GM18498 (cell line): ENCODE data around the gene ELOVL5.
"Not testable (repeated sequence)": the region's sequence is repeated elsewhere in the genome, so short reads cannot be mapped to it uniquely, and the experiment has no call there.

Source experiments
- ATAC-seq: cut with Tn5 transposase; IDR thresholded peaks from one replicate; pipeline ENCODE4 v1.9.1; 2021; ENCODE audit warnings: mild to moderate bottlenecking, moderate library complexity; ENCODE audit not compliant: unreplicated experiment

The ELOVL5 gene, protein sequence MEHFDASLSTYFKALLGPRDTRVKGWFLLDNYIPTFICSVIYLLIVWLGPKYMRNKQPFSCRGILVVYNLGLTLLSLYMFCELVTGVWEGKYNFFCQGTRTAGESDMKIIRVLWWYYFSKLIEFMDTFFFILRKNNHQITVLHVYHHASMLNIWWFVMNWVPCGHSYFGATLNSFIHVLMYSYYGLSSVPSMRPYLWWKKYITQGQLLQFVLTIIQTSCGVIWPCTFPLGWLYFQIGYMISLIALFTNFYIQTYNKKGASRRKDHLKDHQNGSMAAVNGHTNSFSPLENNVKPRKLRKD

DNA sequence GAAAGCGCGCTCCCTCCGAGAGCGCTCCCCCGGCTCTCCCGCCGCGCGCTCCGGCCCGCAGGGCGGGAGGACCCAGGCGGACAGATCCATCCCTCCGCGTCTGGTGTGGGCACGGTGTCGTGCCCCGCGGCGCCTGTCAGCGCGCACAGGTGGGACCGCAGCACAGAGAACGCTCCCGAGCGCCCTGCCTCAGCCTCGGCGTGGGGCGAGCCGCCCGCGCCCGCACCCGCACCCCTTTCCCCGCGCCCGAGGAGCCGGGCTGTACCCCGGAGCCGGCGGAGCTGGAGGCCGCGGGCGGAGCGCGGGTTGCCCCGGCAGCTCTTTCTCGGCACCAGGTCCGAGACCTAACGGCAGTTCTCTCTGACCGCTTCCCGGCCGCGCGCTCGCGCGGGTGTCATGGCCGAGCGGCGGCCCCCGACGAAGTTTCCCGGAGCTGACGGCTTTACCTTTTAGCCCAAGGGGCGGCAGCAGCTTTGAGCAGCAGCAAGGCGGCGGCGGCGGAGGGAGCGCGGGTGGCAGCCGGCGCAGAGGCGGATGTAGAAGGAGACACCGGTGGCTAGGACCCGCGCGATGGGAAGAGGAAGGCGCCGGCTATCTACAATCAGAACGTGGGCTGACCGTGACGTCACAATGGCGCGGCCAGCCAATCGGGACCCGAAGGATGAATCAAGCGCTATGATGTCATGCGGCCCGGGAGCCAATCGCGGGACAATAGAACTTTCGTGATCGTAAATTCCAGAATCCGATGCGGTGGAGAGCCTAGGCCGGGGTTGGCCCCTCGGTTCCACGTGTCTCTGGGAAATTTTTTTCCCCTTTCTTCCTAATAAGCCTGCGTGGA is at the start of gene ELOVL5:
Gene ELOVL5 (minus strand): TSS at position 580 of the 838 bp plus-strand sequence. CDS start 53,251 bp downstream, outside the sequence.
- ATAC-seq, result peak; percentile 83

DNA sequence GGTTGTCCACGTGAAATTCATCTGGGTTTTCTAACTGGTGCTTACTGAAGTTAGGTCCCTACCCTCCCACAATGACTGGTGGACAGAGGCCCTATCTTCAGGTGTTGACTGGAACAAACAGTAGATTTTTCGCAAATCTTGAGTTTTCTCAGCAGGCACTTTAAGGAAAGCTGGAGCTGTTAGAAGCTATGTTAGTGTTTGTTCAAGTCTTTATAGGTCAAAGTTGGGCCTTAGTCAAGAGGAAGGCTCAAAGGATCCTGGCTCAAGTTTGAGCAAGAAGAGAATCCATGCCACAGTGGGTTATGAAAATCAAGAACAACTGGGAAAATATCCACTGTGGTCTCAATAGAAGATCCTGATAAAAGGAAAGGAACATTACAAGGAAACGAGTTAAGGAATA is 48.5 kb upstream of the ELOVL5 start:
- no peak for ATAC-seq

DNA sequence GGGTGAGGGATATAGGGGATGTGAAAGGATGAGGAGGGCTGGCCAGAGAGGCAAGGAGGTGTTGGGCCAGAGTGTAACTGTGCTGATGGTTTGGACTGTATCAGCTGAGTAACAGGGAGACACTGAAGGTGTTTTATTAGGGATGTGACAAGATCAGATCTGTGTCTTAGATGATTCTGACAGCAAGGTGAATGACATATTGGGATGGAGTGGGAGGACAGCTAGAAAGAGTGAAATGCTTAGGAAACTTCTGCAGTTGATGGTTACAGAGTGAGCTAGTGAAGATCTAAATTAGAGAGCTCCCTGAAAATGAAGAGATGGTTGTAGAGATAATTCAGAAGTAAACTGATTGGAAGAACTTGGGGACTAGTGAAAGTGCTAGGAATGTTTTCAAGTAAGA is 47.2 kb upstream of the ELOVL5 start:
- ATAC-seq, result no peak

DNA sequence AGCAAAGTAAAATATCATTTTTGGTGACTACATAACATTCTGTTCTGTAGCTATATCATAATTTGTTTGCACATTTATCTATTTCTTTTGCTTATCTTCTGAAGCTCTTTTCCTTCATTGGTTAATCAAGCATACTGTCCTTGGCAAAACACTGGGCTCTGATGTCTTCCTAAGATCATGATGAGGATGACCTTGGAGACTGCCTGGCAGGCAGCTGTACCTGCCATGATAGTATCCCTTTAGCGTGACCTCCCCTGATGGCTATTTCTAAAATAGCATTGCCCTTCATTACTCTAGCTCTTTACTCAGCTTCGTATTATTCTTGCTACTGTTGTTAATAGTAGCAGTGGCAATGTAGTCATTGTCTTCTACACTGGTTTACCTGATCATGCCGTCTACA is 46.0 kb upstream of the ELOVL5 start:
- ATAC-seq, result no peak

DNA sequence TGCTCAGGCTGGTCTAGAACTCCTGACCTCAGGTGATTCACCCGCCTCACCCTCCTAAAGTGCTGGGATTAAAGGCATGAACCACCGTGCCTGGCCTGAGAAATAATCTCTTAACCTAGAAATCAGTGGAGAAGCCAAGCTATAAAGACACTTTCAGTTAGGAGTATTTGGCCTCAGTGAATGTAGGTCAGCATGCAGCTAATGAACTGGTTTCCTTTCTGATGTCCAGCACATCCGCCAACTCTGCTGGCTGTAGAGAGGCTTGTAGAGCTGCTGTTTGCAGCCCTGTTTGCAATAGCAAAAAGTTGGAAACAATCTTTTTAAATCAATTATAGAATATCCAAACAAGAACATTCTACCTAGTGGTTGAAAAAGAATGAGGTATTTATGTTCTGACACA is 42.4 kb upstream of the ELOVL5 start:
- ATAC-seq, result no peak

DNA sequence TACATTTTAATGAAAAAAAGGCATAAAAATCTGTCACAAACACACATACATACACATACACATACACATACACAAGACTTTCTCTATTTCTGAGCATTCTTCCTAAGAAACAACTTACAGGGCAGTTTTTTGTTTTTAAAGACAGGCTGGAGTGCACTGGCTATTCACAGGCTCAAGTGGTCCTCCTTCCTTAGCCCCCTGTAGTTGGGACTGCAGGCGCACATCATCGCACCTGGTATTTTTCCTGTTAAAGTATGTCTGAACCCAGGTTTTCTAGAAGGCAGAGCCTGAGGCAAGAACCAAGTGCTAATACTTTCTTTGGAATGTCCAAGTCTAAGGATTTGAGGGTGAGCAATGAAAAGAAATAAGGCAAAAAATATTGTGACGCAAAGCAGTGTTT is 41.3 kb upstream of the ELOVL5 start:
- ATAC-seq, result no peak

DNA sequence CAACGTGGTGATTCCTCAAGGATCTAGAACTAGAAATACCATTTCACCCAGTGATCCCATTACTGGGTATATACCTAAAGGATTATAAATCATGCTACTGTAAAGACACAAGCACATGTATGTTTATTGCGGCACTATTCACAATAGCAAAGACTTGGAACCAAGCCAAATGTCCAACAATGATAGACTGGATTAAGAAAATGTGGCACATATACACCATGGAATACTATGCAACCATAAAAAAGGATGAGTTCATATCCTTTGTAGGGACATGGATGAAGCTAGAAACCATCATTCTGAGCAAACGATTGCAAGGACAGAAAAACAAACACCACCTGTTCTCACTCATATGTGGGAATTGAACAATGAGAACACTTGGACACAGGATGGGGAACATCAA is 39.9 kb upstream of the ELOVL5 start:
- not testable (repeated sequence) for ATAC-seq

DNA sequence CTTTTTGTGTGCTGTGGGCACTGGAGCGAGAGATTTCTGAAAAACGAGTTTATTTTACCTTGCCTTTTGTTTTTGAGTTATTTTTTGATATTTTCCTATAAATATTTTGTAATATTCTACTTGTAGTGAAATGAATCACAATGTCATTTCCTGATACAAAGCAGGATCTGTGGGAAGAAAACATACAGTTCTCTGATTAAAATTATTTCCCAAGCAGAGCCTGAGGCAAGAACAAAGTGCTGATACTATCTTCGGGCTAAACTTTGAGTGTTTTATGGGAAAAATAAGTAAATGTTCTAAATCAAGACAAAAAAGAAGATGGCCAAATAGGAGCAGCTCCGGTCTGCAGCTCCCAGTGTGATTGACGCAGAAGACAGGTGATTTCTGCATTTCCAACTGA is 33.7 kb upstream of the ELOVL5 start:
- no peak for ATAC-seq

DNA sequence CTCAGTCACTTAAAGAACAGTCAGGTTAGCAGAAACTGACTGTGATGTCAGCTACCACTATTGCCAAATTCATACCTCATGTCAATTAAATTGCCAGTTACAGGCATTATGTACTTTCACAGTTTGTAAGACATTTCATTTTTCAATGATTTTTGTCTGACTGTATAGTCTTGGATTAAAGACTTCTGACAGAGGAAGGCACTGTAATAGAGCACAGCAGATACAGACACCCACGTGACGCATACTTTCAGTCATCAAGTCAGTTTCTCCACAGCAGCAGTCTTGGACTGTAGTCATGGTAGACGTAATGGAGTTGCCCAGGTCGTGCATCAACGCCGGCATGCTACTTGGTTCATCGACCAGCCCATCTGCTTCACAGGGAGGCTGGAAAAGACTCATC is 29.5 kb upstream of the ELOVL5 start:
- ATAC-seq, result no peak

DNA sequence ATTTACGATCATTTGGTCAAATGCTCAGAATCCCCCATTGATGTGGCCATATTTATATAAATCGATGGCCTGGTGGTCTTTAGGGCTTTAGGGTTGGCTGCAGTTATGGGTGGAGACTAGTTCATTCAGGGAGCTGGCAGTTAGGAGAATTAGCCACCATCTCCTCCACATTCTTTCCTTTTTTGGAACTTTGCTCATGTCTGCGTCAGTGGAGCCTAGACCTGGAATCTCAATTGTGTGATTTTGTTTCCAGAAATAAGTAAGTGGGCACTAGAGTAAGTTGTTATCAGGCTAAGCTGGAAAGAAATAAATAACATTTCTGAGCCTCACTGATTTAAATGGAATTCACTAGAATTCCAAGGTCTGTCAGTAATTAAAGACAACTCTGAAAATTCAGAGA is 29.0 kb upstream of the ELOVL5 start:
- ATAC-seq, result no peak

DNA sequence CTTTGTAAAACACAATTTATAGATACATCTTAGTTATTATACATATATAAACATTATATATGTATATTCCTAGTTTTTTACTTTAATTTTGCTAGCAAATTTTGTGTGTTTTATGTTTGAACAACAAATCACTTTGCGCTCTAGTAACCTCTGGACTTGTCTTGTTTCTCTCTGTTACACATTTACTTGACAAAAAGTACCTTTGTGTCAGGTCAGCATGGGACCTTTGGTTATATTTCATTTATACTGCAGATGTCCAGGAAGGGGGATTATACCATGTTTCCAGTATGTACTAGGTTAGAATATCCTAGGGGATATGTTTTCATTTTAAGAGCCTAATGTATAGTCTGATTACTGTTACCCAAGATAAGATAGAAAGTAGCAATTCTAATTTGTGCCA is 28.5 kb upstream of the ELOVL5 start:
- no peak for ATAC-seq

DNA sequence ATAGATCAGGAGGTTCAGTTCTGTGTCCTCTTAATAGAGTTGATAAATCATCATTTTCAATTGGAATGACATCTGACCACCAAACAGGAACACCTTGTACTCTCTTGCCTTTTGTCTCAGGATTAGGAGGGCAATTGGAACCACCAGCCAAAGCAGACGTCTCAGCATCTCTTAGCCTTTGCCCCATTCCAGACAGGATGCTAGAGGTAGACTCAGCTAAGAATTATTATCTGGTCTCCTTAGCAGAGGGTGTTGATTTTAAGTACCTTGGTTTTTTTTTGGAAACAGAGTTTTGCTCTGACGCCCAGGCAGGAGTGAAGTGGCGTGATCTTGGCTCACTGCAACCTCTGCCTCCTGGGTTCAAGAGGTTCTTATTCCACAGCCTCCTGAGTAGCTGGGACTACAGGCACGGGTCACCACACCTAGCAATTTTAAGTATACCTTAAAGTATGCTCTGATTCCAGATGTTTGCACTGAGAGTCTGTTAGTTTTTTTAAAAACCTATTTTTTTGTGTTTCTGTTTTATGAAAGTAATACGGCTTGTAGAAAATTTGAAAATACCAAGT is 28.0 kb upstream of the ELOVL5 start:
- ATAC-seq, result no peak

DNA sequence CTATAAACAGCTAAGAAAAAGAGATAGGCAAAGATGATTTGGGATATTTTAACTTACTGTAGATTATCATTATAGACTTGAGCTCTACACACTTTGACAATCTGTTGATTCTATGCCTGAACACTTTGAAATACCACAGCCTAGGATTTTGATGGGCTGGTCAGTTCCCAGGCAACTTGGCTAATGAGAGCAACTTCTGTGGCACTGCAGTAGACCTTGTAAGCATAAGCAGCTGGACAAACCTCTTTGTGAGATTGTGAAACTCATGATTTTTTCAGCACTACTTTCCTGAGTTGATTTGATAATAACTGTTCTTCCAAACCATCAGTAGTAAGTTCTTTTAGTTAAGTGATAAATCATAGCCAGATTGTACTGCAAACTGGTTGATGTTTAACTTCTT is 27.1 kb upstream of the ELOVL5 start:
- no peak for ATAC-seq

DNA sequence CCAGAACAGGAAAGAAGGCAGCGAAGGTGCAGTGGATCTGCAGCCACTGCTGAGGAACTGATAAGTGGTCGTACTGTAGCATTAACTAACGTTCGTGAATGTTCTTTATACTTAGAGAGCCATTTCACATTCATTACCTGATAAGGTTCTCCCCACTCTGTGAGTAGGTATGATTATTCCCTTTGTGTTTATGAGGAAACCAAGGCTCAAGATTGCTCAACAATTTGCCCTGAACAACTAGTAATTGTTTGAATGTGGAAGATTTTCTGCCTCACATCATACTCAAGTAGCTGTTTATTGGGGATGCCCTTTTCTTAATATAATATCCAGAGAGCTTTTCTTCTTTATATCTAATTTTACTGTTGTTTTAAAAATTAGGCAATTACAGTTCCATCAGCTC is 24.9 kb upstream of the ELOVL5 start:
- no peak for ATAC-seq

DNA sequence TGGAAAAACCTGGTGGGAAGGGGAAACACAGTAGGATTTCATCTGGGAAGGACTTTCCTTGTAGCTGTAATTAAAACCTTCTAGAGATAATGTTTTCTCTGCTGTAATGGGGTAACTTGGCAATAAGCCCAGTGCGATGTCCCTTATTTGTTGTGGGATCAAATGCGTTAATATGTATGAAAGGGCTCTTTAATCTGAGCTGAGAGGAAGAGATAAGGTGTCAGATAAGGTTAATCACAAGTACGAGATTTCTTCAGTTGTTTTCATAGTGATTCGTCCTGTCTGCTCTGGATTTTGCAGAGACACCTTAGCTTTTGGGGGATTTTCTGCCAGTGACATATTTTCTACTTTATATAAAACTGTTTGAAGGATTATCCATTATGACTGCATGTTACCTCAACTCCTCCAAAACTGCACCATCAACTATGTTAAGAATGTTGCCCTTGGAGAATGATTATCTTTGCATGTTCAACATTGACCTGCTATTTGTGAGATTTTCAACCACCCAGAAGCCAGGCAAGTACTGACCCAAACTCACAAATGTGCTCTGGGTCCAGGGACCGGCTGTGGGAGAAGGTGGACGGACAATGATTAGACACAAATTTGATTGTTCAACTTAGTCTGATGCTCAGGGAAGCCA is 21.2 kb upstream of the ELOVL5 start:
- ATAC-seq, result no peak

DNA sequence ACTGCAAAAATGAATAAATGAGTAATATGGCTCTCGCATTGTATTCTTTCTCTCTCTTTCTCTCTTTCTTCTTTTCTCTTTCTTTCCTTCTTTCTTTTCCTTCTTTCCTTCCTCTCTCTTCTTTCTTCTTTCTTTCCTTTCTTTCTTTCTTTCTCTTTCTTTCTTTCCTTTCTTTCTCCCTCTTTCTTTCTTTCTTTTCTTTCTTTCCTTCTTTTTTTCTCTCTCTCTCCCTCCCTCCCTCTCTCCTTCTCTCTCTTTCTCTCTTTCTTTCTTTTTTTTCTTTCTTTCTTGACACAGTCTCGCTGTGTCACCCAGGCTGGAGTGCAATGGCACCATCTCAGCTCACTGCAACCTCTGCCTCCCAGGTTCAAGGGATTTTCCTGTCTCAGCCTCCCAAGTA is 20.3 kb upstream of the ELOVL5 start:
- no peak for ATAC-seq

DNA sequence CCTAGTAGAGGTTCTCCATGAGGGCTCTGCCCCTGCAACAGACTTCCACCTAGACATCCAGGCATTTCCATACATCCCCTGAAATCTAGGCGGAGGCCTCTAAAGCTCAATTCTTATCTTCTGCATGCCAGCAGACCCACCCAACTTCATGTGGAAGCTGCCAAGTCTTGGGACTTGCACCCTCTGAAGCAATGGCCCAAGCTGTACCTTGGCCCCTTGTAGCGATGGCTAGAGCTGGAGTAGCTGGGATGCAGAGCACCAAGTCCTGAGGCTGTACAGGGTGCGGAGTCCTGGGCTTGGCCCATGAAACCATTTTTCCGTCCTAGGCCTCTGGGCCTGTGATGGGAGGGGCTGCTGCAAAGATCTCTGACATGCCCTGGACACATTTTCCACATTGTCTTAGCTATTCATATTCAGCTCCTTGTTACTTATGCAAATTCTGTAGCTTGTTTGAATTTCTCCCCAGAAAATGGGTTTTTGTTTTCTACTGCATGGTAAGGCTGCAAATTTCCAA is 17.4 kb upstream of the ELOVL5 start:
- no peak for ATAC-seq

DNA sequence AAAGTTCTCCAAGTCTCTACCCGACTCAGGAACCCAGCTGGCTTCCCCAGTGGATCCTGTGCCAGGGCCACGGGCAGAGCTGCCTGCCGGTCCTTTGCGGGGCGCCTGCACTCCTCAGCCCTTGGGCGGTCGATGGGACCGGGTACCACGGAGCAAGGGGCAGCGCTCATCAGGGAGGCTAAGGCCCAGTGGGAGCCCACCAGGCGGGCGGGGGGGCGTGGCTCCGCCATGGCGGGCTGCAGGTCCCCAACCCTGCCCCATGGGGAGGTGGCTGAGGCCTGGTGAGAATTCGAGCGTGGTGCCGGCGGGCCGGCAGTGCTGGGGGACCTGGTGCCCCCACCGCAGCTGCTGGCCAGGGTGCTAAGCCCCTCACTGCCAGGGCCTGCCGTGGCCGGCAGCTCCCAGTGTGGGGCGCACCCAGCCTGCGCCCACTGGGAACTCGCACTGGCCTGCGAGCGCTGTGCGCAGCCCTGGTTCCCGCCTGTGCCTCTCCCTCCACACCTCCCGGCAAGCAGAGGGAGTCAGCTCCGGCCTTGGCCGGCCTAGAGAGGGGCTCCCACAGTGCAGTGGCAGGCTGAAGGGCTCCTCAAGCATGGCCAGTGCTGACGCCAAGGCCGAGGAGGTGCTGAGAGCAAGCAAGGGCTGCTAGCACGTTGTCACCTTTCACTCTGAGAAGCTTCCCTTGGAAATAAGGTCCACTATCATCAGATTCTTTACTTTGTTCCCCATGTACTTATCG is 14.8 kb upstream of the ELOVL5 start:
- no peak for ATAC-seq

DNA sequence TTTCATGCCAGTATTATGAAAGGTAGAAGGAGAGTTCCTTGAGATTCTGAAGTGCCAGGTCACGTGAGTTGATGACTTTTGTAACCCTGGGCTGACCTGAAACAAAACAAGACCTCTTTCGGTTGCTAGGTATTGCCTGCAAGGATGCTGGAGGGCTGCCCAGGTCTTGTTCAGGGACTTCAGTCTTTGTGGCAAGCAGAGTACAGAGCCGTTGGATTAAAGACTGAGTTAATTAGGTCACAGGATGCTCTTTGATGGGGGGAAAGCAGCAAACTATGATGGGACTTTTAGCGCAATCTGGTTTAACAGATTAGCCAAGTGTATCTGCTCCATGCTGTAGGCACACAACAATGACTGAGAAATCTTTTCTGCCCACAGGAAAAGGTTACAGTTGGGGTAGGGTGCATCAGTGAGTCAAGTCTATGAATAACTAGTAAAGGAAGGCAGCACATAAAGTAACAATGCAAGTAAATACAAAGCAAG is 12.8 kb upstream of the ELOVL5 start:
- ATAC-seq, result no peak

DNA sequence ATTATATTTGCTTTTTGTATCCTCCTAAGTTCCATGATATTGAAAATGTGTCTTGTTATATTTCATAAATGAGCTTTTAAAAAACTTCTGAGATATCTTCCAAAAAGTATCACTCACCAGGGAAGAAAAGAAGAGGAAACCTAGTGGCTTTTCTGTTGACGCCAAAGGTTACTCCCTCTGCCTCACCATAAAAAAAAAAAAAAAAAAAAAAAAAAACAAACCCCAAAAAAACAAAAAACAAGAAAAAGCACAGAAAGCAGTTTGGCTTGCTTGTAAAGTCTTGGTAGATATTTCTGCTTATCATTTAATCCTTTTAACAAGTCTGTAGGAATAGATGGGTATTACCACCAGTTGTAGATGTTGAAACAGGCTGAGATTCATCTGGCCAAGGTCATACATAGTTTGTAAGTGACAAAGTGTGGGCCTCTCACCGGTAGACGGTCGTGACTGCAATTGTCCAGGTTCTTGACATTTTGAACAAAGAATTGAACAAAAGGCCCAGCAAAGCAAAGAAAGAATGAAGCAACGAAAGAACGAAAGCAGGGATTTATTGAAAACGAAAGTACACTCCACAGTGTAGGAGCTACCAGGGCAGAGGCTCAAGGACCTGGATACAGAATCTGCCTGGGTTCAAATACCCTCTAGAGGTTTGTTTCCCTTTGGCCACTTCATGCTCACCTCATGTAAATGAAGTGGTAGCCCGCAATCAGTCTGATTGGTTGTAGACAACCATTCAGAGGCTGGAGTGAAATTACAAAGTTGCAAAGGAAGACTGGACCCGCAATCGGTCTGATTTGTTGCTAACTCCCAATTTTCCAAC is 11.6 kb upstream of the ELOVL5 start:
- no peak for ATAC-seq
